ENCODE data around the gene HOMEZ.
A peak's percentile ranks its signal among the peaks of the same experiment; 100 is the strongest.
"Not testable (repeated sequence)": the region's sequence is repeated elsewhere in the genome, so short reads cannot be mapped to it uniquely, and the experiment has no call there.

Gene HOMEZ

DNA sequence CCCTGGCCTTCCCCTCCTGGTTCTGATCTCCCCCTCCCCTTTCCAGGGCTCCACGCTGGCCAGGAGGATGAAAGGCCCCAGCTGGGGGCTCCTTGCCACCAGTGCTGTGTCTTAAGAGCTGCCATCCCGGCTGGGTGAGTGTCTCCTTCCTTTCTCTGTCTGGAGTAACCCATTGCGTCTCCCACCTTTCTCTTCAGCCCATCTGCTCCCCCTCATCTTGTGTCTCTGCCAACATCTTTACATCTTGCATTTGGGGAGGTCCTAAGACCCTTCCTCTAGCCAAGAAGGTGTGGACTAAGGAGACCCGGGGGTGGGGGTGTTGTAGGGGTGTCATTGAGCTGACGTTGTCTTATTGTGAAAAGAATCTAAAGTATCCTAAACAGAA is 21.2 kb upstream of the HOMEZ start:
- DNase-seq = no peak

- no peak for DNase-seq
Measured at GRCh38 chr14:23306412-23307145, 20.6 kb upstream of the HOMEZ start, which contains the start of gene BCL2L2. Gene BCL2L2, plus strand, starts transcription at chr14:23306833. Its CDS starts 935 bp downstream, at chr14:23307768.

- no peak for DNase-seq
Measured at GRCh38 chr14:23302290-23303225, 16.6 kb upstream of the HOMEZ start, which contains the start of gene PPP1R3E. Gene PPP1R3E, minus strand, starts transcription at chr14:23302859. Its CDS starts 283 bp downstream, at chr14:23302576.

DNA sequence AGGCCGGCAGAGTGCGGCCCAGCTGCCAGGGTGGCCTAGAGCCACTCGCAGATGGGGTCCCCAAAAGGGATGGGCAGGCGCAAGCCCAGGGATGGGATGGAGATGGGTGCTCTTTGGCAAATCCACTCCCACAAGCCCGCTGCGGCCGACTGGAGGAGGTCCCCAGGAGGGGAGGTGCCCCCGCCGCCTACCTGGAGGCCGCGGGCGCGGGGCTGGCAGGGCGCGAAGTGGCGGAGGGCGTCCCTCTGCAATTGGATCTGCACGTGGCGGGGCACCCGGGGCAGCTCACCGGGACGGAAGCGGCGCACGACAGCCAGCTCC is 16.0 kb upstream of the HOMEZ start:
- DNase-seq = no peak

DNA sequence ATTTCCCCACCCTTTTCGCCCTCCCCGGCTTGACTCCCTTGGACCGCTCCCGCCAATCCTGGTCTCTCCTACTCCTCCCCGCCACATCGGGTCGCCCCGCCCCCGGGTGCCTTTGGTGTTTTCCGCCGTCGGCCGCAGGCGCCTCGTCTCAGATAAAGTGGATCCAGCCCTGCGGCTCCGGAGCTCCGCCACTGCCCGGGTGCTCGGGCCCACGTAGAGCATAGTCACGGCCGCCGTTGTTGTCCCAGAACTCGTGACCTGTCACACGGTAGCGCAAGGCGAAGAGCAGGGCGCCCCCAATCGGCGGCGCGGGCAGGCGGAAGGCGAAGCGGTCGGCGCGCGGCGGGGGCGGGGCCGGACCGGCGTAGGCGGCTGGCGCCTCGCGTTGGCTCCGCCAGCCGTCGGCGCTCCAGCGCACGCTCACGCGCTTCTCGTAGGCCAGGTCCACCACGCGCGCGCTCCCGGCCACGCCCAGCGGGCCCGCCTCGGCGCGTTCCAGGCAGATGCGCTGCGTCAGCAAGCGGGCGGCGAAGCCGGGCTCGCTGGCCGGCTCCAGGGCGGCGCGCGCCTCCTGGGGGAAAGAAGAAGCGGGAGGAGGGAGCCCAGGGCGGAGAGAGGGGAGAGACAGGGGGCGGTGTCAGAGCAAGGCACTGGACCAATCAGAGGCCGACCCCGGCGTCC is 15.5 kb upstream of the HOMEZ start:
- peak; percentile 93 for DNase-seq

DNA sequence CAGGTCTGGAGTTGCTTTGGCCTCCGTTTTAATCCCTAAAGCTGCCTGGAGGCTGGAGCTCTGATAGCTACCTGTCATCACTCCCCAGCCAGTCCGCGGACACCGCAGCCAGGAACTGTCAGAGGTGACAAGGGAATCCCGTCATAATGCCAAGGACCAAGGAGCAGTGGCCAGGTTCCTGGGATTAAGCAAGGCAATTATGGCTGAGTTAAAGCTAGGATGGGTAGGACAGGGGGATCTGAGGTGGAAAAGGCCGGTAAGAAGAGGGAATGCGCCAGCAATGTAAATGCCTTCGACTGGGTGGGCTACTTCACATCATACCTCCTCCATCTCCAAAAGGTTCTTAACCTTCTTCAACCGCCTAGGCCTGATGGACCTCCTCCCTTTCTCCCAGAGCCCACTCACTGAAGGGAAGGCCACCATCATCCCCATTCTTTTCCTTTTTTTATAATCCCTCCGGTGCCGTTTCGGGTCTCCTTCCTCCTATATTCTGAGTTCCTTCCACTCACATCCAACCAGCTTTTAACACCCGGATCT is 14.8 kb upstream of the HOMEZ start:
- no peak for DNase-seq

DNA sequence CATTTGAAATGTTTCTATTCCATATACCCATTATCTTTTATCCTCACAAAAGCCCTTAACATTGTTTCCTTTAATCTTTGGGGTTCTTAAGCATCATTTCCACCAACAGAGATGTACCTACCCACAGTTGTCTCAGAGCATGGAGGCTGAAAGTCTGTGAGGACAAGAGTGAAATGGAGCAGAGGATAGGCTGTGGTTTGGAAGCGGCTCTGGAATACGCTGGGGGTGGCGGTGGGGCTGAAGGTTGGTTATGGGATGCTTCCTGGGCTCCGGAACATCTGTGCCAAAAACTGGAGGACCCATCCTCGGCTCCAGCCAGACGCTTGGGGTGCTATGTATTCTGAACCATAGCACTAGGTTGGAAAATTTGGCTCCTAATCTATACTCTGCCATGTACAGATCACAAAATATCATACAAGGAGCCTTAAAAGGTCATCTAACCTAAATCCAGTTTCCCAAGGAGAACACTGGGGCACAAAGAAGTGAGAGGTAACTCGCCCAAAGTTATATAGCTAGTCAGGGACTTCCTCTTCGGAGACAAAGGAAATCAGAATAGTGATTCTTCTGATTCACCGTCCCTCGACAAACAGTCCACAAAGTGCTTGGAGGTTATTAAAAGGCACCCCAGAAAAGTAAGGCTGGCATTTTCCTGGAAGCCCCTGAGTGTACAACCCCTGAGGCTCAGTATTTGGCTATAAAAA is 14.2 kb upstream of the HOMEZ start:
- no peak for DNase-seq

DNA sequence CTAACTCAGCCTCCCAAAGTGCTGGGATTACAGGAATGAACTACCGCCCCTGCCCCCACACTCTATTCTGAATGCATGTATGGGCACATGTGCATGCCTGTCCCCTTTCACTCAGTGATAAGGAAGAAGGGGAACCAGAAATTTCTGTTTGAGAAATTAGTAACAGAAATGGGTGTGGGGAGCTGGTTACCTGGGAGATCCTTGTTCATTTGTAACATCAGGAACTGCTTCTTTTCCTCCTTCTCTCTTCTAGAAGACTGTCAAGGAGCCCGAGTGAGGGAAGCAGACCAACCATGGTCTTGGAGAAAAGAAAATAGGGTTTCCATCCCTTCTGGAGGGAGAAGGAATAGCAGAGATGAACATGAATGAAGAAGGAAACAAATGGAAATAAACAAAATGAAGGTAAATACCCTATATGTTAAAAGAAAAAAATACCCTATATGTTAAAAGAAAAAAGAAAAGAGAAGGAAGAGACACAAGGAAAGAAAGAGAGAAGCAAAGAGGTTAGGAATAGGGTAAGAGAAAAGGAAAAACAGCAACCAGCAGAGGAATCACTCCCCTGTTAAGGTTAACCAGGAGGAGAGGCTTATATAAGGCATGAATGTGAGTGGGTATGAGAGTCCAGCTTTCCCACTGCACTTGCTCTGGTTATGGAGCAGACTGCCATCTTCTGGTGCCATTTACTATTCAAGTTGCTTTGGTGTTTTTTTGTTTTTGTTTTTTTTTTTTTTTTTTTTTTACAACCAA is 13.5 kb upstream of the HOMEZ start:
- DNase-seq = no peak

GRCh38 chr14:23297611-23298277 is 11.8 kb upstream of the HOMEZ start:
- no peak for DNase-seq

- no peak for DNase-seq
Measured at GRCh38 chr14:23297096-23297495, 11.2 kb upstream of the HOMEZ start.

- DNase-seq = no peak
Measured at GRCh38 chr14:23296012-23296777, 10.3 kb upstream of the HOMEZ start.

DNA sequence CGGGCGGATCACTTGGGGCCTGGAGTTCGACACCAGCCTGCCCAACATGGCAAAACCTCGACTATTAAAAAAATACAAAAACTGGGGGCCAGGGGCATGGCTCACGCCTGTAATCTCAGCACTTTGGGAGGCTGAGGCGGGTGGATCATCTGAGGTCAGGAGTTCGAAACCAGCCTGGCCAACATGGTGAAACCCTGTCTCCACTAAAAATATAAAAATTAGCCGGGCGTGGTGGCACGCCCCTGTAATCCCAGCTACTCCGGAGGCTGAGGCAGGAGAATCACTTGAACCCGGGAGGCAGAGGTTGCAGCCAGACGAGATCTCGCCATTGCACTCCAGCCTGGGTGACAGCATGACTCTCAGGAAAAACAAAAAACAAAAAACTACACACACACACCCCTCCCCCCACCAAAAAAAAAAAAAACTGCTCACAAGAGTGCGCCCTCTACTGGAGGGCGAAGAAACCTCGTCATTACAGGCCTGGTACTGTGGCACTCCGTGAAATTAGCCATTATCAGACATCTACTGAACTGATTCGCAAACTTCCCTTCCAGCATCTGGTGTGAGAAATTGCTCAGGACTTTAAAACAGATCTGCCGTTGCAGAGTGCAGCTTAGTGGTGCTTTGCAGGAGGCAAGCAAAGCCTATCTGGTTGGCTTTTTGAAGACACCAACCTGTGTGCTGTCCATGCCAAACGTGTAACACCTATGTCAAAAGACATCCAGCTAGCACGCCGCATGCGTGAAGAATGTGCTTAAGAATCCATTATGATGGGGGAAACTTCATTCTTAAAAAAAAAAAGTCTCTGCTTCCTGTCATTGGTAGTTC is 9.0 kb upstream of the HOMEZ start:
- DNase-seq = no peak

GRCh38 chr14:23286902-23287479 is 1.1 kb upstream of the HOMEZ start:
- DNase-seq = no peak

DNA sequence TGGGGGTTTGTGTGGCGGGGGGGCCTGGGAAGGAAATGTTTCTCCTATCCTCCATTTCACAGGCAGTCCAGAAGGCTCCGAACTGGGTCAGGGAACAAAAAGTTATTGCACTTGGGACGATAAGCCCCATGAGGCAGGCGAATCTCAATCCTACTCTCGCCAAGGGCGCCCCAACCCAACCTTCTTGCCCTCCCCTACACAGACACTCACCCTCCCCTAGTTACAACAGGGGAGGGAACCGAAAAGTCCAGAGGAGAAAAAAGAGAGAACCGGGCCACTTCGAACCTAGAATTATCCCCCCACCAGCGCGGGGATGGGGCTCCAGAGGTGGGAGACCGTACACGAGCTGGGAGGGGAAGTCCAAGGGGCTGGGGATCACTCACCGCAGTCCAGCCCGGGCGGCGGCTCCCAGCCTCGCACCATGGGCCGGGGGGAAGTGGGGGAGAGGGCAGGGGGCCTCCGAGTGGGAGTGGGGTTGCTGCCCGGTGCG is 357 bp downstream of the HOMEZ start:
- no peak for DNase-seq

DNA sequence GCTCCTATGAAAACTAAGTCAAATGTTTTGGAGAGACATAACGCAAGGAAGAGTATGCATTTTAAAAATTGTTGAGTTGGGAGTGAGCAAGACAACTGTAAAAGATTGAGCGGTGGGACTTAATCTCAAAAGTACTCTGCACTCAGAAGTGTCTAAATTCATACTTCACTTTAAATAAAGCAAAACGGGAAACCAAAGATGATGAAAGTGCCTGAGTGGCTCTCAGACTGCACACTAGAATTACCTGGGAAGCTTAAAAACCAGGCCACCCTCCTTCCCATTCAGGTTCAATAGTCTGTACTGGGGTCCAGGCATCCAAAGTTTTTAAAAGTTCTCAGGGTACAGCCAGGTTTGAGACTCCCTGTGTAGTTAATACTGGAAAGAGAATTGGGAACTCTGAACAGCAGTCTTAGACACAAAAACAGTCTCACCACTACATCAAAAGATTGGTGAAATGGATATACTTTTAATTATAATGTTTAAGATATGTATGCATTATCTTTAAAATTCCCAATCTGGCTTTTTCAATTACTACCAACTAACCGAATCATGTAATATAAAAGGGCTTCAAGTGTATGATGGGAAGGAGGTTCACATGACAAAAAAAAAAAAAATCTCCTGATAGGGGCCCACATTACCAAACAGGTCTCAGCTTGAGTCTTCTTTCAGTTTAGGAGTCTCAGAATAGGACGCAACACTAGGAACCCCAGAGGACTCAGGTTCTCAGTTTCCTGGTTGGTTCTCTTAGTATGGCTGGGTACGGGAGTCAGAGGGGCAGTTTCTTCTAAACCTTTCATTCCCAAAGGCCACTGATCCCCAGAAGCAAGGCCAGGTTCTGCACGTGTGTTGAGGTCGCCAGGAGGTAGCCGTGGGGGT is 1.0 kb downstream of the HOMEZ start:
- no peak for DNase-seq

DNA sequence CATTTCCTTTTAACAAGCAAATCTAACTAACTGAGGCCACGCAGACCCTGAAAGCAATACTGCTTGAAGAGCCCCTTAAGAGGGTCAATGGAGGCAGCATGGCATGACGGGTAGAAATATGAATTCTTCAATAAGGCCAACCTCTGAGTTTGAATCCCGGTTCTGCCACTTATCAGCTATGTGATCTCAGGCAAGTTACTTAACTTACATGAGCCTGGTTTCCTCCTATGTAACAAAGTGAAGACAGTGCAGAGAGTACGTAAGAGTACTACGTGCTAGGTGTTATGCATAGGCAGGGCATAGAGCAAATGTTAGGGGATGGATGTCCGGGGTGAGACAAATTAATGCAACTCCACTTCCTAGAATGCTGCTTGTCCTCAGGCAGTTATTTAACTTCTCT is 4.7 kb downstream of the HOMEZ start:
- DNase-seq = no peak

DNA sequence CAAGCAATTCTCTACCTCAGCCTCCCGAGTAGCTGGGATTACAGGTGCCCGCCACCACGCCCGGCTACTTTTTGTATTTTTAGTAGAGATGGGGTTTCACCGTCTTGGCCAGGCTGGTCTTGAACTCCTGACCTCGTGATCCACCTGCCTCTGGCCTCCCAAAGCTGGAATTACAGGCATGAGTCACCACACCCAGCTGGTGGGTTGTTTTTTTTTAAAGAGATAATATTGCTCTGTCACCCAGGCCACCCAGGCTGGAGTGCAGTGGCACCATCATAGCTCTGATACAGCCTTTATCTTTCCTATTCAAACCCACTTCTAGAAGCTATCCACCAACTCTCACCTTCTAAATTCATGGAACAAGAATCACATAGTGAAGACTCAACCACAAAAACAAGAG is 8.0 kb downstream of the HOMEZ start:
- not testable (repeated sequence) for DNase-seq

DNA sequence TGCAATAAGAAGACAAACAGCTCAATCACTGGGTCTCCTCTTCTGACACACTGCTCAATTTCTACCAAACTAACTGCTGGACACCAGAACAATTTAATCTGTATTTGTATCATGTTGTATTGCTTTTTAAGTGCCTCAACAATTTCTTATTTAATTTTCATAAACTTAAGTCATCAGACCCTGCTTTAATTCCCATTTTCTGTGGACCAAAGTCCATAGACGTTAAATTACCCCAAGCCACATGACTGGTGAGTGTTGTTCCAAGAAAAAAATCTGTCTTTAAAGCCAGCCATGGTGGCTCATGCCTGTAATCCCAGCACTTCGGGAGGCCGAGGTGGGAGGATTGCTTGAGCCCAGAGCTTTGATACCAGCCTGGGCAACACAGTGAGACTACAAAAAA is 8.7 kb downstream of the HOMEZ start:
- no peak for DNase-seq
